ENCODE data around the gene GOLGA6L10. TPM values are rescaled to one million over a fixed set of nuclear protein-coding genes. Genes with fewer than 3 reads are reported as not detected.

GOLGA6L10 gene
- under 0.01 and 0.20 TPM in 2 replicates for total RNA-seq

GRCh38 chr15:82349375-82349774 lies at the start of gene GOLGA6L10:
TSS of gene GOLGA6L10 (minus strand) at chr15:82349475. CDS start at chr15:82349375, 100 bp downstream.

Other genes with a start within 250 kb of the GOLGA6L10 start
- 21.7 and 31.7 TPM in 2 replicates for gene EFL1, start 86.7 kb downstream of the GOLGA6L10 start, total RNA-seq
- 0.78 and 1.8 TPM in 2 replicates for gene SAXO2, start 86.7 kb downstream of the GOLGA6L10 start, total RNA-seq
- gene GOLGA6L9, start 80.3 kb upstream of the GOLGA6L10 start, total RNA-seq: 0.37 and 0.59 TPM in 2 replicates
- 1,197 and 2,811 TPM in 2 replicates for gene RPS17, start 191.0 kb upstream of the GOLGA6L10 start, total RNA-seq

All from subcutaneous preadipocyte (primary cell).